Embryonic facial prominence (tissue), 1 donor: ENCODE results near the gene PCDHA12.
"Not testable (repeated sequence)": the region's sequence is repeated elsewhere in the genome, so short reads cannot be mapped to it uniquely, and the experiment has no call there.

Experiments used
- DNase-seq: peaks from one replicate; pipeline ENCODE4 v3.0.0-alpha.2; 2016; ENCODE audit errors: extremely low spot score

The PCDHA12 gene

GRCh38 chr5:140875085-140876065 lies at the start of gene PCDHA12:
TSS of gene PCDHA12 (plus strand) at chr5:140875308. CDS start at chr5:140875473, 165 bp downstream.
- no peak for DNase-seq

GRCh38 chr5:140827704-140828361 lies 47.3 kb upstream of the PCDHA12 start, which contains the start of gene PCDHA6:
TSS of gene PCDHA6 (plus strand) at chr5:140827960. CDS start at chr5:140828092, 132 bp downstream.
- DNase-seq: no peak

GRCh38 chr5:140828362-140828737 lies 46.8 kb upstream of the PCDHA12 start:
- no peak for DNase-seq

- DNase-seq: not testable (repeated sequence)
These were observed 45.3 kb upstream of the PCDHA12 start for GRCh38 chr5:140829511-140830501.

GRCh38 chr5:140833993-140834392 lies 41.1 kb upstream of the PCDHA12 start, which contains the start of gene PCDHA7:
TSS of gene PCDHA7 (plus strand) at chr5:140834269. CDS start at chr5:140834384, 115 bp downstream.
- DNase-seq: no peak

- DNase-seq: not testable (repeated sequence)
These were observed 40.6 kb upstream of the PCDHA12 start for GRCh38 chr5:140834439-140835008.

GRCh38 chr5:140835622-140836510 lies 39.2 kb upstream of the PCDHA12 start:
- DNase-seq: no peak

- no peak for DNase-seq
These were observed 33.8 kb upstream of the PCDHA12 start, which contains the start of gene PCDHA8 for GRCh38 chr5:140840978-140841962. TSS of gene PCDHA8 (plus strand) at chr5:140841187. CDS start at chr5:140841322, 135 bp downstream.

GRCh38 chr5:140842798-140843733 lies 32.0 kb upstream of the PCDHA12 start:
- no peak for DNase-seq

GRCh38 chr5:140848139-140849102 lies 26.7 kb upstream of the PCDHA12 start, which contains the start of gene PCDHA9:
TSS of gene PCDHA9 (plus strand) at chr5:140848382. CDS start at chr5:140848496, 114 bp downstream.
- not testable (repeated sequence) for DNase-seq

GRCh38 chr5:140849831-140850634 lies 25.1 kb upstream of the PCDHA12 start:
- not testable (repeated sequence) for DNase-seq

GRCh38 chr5:140855772-140856674 lies 19.1 kb upstream of the PCDHA12 start, which contains the start of gene PCDHA10:
TSS of gene PCDHA10 (plus strand) at chr5:140855897. CDS start at chr5:140856049, 152 bp downstream.
- no peak for DNase-seq

GRCh38 chr5:140857177-140857986 lies 17.7 kb upstream of the PCDHA12 start:
- no peak for DNase-seq
